ENCODE measurements around the gene PRIMPOL.

DNA sequence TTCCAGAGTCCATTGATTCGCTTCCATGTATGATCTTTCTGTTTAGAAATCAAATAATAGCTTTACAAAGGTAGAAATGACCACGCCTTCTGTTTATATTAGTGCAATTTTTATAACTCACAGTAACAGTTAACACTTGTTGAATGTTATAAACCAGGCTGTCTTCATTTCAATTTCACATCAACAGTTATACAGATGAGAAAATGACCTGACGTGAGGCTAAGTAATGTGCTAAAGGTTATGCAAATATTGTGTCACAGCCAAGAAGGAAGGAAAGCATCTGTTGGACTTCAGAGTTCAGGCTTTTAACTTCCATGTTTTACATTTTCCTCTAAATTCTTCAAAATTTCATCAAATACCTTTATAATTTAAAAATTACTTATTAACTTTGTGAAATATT is 14.2 kb upstream of the PRIMPOL start:
- TF ChIP-seq, protein P1, sequence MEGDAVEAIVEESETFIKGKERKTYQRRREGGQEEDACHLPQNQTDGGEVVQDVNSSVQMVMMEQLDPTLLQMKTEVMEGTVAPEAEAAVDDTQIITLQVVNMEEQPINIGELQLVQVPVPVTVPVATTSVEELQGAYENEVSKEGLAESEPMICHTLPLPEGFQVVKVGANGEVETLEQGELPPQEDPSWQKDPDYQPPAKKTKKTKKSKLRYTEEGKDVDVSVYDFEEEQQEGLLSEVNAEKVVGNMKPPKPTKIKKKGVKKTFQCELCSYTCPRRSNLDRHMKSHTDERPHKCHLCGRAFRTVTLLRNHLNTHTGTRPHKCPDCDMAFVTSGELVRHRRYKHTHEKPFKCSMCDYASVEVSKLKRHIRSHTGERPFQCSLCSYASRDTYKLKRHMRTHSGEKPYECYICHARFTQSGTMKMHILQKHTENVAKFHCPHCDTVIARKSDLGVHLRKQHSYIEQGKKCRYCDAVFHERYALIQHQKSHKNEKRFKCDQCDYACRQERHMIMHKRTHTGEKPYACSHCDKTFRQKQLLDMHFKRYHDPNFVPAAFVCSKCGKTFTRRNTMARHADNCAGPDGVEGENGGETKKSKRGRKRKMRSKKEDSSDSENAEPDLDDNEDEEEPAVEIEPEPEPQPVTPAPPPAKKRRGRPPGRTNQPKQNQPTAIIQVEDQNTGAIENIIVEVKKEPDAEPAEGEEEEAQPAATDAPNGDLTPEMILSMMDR (conservative IDR thresholded peaks at IDR 0.05), result no peak
- TF ChIP-seq EZH2 (IDR thresholded peaks at IDR 0.05; ENCODE audit: low read depth), result no peak
